HepG2 (cell line): Measurements from ENCODE around the gene DCHS2.

Source experiments
- CTCF ChIP-seq: sonication (generic); formaldehyde crosslinking; IDR thresholded peaks from 2 replicates; pipeline ENCODE4 v1.5.0; 2020; ENCODE audit warnings: mild to moderate bottlenecking, missing genetic modification reagents, moderate library complexity
- HNRNPUL1 ChIP-seq: fragments of 200-400 bp; formaldehyde crosslinking; IDR thresholded peaks from 2 replicates; pipeline ENCODE4 v1.6.1; 2017; ENCODE audit warnings: low read depth, mild to moderate bottlenecking, low read length, moderate library complexity
- HOXD1 ChIP-seq: sonication (generic); formaldehyde crosslinking; IDR thresholded peaks from 2 replicates; pipeline ENCODE4 v1.5.0; 2020; ENCODE audit warnings: missing genetic modification reagents
- POLR2A ChIP-seq, 2 experiments: IDR thresholded peaks; 2 replicates each; pipeline ENCODE4 v1.6.1; 2011; ENCODE audit warnings: low read depth in 2 of 2, low read length in 2 of 2, mild to moderate bottlenecking in 1 of 2, moderate library complexity in 1 of 2; ENCODE audit not compliant: insufficient read depth in 1 of 2
- SNAPC5 ChIP-seq: sonication (generic); formaldehyde crosslinking; IDR thresholded peaks from 2 replicates; pipeline ENCODE4 v1.8.1; 2023; ENCODE audit warnings: mild to moderate bottlenecking, missing genetic modification reagents, borderline replicate concordance
- ZNF17 ChIP-seq: sonication (generic); formaldehyde crosslinking; IDR thresholded peaks from 2 replicates; pipeline ENCODE4 v1.5.0; 2020; ENCODE audit warnings: mild to moderate bottlenecking, missing genetic modification reagents
- ZNF800 ChIP-seq: sonication (generic); formaldehyde crosslinking; IDR thresholded peaks from 2 replicates; pipeline ENCODE4 v1.4.0; 2020; ENCODE audit warnings: missing genetic modification reagents
- TF ChIP-seq, protein P1 (sequence below): IDR thresholded peaks from 2 replicates; pipeline ENCODE4 v1.6.1; 2012; ENCODE audit warnings: low read length, improper control_type of control experiment

GRCh38 chr4:154341448-154341847 lies 150.2 kb downstream of the DCHS2 start:
- TF ChIP-seq ZNF800 (CRISPR knock-in tag) (no peak), CTCF (CRISPR knock-in tag) (no peak), HNRNPUL1 (no peak), ZNF17 (CRISPR knock-in tag) (no peak), HOXD1 (no peak), POLR2A (IDR thresholded peaks at IDR 0.05; ENCODE audit: insufficient read depth in 1 of 2, low read depth in 2 of 2, low read length in 2 of 2) (no peak), SNAPC5 (no peak)
- TF ChIP-seq, protein P1, sequence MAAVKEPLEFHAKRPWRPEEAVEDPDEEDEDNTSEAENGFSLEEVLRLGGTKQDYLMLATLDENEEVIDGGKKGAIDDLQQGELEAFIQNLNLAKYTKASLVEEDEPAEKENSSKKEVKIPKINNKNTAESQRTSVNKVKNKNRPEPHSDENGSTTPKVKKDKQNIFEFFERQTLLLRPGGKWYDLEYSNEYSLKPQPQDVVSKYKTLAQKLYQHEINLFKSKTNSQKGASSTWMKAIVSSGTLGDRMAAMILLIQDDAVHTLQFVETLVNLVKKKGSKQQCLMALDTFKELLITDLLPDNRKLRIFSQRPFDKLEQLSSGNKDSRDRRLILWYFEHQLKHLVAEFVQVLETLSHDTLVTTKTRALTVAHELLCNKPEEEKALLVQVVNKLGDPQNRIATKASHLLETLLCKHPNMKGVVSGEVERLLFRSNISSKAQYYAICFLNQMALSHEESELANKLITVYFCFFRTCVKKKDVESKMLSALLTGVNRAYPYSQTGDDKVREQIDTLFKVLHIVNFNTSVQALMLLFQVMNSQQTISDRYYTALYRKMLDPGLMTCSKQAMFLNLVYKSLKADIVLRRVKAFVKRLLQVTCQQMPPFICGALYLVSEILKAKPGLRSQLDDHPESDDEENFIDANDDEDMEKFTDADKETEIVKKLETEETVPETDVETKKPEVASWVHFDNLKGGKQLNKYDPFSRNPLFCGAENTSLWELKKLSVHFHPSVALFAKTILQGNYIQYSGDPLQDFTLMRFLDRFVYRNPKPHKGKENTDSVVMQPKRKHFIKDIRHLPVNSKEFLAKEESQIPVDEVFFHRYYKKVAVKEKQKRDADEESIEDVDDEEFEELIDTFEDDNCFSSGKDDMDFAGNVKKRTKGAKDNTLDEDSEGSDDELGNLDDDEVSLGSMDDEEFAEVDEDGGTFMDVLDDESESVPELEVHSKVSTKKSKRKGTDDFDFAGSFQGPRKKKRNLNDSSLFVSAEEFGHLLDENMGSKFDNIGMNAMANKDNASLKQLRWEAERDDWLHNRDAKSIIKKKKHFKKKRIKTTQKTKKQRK = no peak
